DMS 273 (cell line): ENCODE measurements around the gene USP25.

Source experiments
- DNase-seq: peaks from one replicate; lab custom pipeline; 2025; ENCODE audit not compliant: unreplicated experiment; lab: John Stamatoyannopoulos, UW

USP25 gene, protein sequence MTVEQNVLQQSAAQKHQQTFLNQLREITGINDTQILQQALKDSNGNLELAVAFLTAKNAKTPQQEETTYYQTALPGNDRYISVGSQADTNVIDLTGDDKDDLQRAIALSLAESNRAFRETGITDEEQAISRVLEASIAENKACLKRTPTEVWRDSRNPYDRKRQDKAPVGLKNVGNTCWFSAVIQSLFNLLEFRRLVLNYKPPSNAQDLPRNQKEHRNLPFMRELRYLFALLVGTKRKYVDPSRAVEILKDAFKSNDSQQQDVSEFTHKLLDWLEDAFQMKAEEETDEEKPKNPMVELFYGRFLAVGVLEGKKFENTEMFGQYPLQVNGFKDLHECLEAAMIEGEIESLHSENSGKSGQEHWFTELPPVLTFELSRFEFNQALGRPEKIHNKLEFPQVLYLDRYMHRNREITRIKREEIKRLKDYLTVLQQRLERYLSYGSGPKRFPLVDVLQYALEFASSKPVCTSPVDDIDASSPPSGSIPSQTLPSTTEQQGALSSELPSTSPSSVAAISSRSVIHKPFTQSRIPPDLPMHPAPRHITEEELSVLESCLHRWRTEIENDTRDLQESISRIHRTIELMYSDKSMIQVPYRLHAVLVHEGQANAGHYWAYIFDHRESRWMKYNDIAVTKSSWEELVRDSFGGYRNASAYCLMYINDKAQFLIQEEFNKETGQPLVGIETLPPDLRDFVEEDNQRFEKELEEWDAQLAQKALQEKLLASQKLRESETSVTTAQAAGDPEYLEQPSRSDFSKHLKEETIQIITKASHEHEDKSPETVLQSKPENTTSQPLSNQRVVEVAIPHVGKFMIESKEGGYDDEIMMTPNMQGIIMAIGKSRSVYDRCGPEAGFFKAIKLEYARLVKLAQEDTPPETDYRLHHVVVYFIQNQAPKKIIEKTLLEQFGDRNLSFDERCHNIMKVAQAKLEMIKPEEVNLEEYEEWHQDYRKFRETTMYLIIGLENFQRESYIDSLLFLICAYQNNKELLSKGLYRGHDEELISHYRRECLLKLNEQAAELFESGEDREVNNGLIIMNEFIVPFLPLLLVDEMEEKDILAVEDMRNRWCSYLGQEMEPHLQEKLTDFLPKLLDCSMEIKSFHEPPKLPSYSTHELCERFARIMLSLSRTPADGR

GRCh38 chr21:15729674-15730483 is at the start of gene USP25:
Gene USP25 (plus strand): TSS chr21:15729982. CDS start chr21:15730394, 412 bp downstream.
- peak; percentile 92 for DNase-seq

GRCh38 chr21:15682186-15682895 is 47.4 kb upstream of the USP25 start:
- DNase-seq = no peak

GRCh38 chr21:15682977-15683376 is 46.8 kb upstream of the USP25 start:
- DNase-seq = no peak

- no peak for DNase-seq
Measured at GRCh38 chr21:15686506-15686905, 43.3 kb upstream of the USP25 start.

GRCh38 chr21:15687208-15687607 is 42.6 kb upstream of the USP25 start:
- no peak for DNase-seq

DNA sequence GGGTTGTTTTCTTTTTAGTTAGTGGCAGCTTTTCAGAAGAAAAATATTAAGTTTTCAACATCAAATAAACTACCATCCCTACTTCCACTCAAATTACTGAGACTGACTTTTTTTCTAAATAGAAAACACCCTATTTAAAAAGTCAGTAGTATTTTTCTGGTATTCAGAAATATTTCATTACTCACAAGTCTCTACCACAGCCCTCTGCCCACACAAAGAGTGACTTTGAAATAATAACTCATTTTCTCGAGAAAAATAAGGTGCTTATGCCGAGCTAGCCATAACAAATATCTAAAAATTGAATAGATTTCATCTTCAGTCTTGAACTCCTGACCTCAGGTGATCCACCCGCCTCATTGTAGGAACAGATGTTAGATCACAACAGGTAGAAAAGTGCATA is 41.8 kb upstream of the USP25 start:
- no peak for DNase-seq

- no peak for DNase-seq
Measured at GRCh38 chr21:15688809-15689208, 41.0 kb upstream of the USP25 start.

DNA sequence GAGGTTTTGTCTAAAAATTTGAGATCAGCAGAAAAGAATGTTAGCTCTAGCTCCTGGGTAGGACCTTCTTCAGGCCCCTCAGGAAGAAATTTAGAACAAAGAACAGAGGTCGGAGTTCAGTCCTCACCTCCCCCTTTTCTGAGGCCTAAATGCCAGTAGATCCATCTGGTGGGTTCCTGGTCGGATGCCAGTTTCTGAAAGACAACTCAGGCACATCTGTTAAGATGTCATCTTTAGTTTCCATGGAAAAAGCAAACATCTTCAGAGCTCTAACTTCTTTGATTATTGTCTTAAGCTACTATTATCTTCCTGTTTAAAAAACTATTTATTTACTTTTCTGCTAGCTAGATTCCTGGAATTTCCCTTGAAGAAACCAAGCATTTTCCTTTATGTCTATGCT is 37.1 kb upstream of the USP25 start:
- DNase-seq = peak; percentile 37

DNA sequence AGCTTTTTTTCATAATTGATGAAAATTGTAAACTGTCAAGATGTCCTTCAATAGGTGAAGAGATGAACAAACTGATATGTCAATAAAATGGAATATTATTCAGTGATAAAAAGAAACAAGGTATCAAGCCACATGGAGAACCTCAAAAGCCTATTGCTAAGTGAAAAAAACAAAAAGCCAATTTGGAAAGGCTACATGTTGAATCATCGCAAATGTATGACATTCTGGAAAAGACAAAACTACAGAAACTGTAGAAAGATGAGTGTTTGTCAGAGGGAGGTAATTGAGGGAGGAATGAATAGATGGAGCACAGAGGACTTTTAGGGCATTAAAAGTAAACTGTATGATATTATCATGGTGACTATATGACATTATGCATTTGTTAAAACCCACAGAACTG is 34.5 kb upstream of the USP25 start:
- no peak for DNase-seq

GRCh38 chr21:15701830-15702229 is 28.0 kb upstream of the USP25 start:
- no peak for DNase-seq

GRCh38 chr21:15703932-15704331 is 25.9 kb upstream of the USP25 start:
- peak; percentile 10 for DNase-seq

- DNase-seq = no peak
Measured at GRCh38 chr21:15706696-15707095, 23.1 kb upstream of the USP25 start.

DNA sequence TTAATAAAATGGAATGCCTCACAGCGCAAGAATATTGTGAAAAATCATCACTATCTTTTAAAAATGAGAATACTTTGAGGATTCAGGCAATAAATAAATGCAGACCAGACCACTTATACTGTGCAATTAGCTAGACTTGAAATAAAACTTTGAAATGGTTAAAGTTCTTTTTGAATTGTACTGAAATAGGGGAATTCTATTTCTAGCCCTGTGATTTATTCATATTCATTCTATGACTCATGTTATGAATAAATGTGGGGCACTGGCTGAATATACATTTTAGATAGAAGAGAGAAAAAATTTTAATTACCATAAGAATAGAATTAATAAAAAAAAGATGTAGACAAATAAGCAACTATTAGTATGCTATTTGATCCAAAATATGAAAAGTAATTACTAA is 16.4 kb upstream of the USP25 start:
- no peak for DNase-seq

GRCh38 chr21:15718711-15719110 is 11.1 kb upstream of the USP25 start:
- no peak for DNase-seq

DNA sequence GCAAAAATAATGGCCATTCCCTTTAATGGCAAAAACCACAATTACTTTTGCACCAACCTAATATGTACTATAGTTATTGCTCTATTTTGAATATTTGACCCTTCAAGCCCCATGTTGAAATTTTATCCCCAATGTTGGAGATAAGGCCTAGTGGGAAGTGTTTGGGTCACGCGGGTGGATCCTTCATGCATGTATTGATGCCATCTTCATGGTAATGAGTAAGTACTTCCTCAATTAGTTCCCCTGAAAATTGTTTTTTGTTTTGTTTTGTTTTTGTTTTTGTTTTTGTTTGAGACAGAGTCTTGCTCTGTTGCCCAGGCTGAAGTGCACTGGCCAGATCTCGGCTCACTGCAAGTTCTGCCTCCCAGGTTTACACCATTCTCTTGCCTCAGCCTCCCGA is 9.8 kb upstream of the USP25 start:
- no peak for DNase-seq

GRCh38 chr21:15722591-15723324 is 7.0 kb upstream of the USP25 start:
- no peak for DNase-seq

- DNase-seq = no peak
Measured at GRCh38 chr21:15725949-15726348, 3.8 kb upstream of the USP25 start.

DNA sequence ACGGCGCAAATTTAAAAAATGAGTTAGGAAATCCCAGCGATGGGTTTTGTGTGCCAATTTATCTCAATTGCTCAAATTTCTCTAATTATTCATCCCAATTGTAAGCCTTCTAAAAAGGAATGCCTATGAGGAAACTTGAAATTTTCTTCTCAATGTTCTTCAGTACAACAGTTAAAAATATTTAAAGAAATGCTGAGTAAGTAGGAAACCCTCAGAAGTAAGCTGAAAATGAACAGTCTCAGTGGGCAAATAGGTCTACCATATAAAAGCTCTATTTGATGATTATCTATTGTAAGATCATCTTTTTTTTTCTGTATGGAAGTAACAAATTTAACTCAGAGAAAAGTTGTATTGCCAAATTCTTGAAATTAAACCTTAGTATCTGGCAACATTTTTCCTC is 1.7 kb upstream of the USP25 start:
- no peak for DNase-seq

DNA sequence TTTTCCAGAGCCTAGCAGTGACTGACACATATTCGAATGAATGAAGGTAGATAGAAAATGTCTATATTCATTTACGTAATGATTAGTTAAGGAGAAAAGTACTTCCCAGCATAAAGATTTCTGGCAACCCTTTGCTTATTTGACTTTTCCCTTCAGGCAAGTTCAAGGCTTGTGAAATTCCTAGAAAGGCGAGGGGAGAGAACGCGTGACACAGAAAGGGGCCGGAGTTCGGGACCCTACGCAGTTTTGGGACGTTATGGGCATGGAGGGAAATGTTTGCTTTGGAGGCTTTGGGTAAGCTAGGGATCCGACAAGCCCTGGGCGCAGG is 472 bp upstream of the USP25 start:
- no peak for DNase-seq
